TTC549 (cell line): ENCODE results near the gene DHRS3.

ENCODE experiments used
- FAIRE-seq: peaks from 2 replicates; lab custom pipeline; 2012; peaks lifted over from hg19 to GRCh38; lab: Jason Lieb, UNC

Gene DHRS3

GRCh38 chr1:12552951-12553921 is 64.8 kb downstream of the DHRS3 start:
- FAIRE-seq = no peak

- FAIRE-seq = no peak
Measured at GRCh38 chr1:12552111-12552888, 65.7 kb downstream of the DHRS3 start.

DNA sequence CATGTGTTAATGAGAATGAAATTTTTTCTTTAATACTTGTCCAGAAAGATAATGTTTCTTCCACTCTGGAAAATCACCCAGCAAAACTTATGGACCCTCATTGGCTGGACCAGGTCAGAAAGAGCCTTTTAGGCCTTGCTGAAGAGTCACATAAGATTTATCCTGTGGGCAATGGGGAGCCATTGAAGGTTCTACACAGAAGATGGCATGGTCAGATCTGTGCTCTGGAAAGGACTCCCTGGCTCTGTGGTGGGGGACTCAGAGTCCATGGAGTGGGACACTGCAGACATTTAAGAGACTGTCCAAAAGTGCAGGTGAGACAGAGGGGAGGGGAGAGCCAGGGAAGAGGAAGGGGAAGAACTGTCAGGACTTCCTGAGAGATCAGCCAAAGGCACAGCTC is 66.4 kb downstream of the DHRS3 start:
- no peak for FAIRE-seq

DNA sequence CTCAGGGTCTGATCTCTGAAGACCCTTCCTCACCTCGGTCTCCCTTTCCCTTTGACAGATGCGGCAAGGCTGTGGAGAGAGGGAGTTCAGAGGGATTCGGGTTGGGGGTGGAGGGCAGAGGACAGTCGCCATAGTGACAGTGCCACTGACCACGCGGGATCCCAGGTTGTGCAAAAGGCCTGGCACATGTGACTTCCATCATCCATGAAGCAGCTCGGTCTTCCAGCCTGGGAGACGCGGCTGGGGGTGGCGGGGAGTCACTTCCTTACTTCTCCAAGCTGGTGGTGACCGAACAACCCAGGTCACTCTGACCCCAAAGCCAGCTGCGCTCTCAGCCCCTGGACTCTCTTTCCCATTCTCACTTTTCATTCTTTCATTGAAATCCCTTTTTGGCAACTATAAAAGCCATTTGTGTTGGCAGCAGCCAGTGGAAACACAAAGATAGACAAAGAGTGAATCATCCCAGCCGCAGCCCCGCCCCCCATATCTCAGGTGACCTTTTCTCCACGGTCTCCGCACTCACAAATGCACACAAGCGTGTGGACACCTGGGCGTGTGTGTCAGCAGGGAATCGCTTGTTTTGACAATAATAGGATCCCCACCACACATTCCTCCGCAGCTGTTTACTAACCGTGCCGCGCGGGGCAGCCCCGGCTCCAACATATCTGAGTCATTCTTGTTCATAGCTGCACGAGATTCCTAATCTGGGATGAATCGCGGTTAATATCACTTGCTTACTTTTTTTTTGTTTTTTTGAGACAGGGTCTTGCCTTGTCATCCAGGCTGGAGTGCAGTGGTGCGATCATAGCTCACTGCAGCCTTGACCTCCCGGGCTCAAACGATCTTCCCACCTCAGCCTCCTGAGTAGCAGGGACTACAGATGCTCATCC is 68.3 kb downstream of the DHRS3 start:
- no peak for FAIRE-seq

- FAIRE-seq = no peak
Measured at GRCh38 chr1:12548973-12549459, 69.0 kb downstream of the DHRS3 start.

- no peak for FAIRE-seq
Measured at GRCh38 chr1:12548279-12548972, 69.6 kb downstream of the DHRS3 start.

DNA sequence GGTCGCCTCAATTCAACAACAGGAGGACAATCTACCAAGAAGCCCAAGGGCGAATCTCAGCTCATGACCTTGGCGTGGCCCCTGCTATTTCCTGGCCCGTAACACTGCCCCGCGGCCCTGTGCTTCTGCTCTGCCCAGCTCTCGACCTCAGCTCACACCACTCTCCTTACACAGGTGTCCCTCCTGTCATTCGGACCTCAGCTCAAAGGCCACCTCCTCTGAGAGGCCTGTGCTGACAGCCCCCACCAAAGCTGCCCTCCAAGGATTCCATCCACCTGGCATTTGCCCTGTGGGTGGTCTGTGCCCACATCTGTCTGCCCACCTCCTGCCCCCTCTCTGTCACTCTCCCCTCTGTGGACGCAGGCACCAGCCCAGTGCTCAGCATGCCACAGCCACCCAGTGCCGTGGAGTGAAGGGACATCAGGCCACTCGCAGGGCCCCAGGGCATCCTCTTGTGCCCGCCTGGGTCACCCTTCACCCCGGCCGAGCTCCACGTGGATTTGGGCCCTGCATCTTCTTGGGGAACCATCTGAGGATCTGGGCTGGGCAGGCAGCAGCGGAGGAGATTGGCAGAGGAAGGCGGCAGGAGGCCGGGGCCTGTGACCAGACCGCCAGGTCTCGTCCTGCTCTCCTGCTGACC is 70.3 kb downstream of the DHRS3 start:
- no peak for FAIRE-seq

DNA sequence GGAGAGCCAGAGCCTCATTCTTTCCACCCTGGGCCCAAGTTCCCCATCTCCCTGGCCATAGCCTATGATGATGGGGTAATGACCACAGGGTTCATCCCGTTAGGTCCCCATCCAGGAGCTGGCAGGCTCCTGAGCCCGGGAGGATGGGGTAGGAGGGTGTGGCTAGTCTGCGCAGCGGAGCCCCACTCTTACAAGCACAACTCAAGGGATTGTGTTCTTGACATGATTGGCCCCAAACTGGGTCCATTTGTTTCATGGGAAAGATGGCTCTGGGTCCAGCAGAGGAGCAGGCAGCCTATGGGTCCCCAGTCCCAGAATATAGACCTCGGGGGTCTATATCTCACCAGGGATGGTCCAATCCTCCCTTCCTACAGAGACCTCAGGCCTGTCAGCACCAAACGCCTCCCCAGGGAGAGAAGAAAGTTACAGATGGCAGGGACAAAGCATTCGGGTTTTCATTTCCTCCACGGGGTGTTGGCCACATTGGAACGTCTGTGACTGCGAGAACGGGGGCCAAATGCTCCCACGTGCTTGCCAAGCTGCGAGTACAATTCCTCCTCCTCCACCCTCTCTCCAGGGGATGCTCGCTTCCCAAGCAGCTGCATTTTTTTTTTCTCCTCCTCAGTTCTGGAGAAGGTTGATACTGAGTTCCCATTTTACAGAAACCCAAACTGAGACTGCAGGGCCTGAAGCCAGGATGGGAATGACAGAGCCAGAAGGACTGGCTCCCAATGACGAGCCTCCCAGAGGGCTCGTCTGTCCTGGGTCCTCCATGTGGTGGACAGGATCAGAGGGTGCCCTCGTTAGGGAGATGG is 71.0 kb downstream of the DHRS3 start:
- FAIRE-seq = no peak

- no peak for FAIRE-seq
Measured at GRCh38 chr1:12544992-12545391, 73.0 kb downstream of the DHRS3 start.

GRCh38 chr1:12544357-12544756 is 73.7 kb downstream of the DHRS3 start:
- no peak for FAIRE-seq

DNA sequence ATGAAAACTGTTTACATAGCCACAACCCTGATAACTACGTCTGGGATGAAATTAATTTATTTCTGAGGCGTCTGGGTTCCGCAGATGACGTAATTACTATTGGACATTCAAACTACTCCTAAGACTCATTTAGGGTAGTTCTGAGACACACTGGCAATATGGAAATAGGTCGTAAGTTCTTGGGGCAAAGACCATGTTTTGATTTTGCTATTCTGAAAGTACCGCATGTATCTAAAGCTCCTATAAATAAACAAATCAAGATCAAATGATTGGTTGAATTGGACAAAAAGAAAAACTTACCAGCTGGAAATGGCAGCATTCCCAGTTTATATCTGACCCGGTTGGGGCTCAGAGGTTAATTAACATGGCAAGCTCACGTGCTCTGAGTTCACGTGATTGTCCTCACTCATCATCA is 74.3 kb downstream of the DHRS3 start:
- no peak for FAIRE-seq

GRCh38 chr1:12542616-12543592 is 75.1 kb downstream of the DHRS3 start:
- no peak for FAIRE-seq

DNA sequence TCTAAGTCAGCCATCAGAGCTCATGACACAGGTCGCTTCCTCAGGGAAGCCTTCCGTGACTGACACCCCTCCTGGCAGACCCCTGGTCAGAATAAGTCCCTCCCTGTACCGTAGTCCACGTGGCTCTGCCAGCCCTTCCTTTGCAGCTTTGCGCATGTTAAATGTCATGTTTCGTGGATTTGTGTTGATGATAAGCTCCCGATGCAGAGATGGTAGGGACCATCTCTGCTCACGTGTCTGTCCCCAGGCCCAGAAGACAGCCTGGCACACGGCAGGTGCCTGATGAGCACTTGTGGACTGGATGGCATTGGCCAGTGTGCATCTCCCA is 75.9 kb downstream of the DHRS3 start:
- no peak for FAIRE-seq

DNA sequence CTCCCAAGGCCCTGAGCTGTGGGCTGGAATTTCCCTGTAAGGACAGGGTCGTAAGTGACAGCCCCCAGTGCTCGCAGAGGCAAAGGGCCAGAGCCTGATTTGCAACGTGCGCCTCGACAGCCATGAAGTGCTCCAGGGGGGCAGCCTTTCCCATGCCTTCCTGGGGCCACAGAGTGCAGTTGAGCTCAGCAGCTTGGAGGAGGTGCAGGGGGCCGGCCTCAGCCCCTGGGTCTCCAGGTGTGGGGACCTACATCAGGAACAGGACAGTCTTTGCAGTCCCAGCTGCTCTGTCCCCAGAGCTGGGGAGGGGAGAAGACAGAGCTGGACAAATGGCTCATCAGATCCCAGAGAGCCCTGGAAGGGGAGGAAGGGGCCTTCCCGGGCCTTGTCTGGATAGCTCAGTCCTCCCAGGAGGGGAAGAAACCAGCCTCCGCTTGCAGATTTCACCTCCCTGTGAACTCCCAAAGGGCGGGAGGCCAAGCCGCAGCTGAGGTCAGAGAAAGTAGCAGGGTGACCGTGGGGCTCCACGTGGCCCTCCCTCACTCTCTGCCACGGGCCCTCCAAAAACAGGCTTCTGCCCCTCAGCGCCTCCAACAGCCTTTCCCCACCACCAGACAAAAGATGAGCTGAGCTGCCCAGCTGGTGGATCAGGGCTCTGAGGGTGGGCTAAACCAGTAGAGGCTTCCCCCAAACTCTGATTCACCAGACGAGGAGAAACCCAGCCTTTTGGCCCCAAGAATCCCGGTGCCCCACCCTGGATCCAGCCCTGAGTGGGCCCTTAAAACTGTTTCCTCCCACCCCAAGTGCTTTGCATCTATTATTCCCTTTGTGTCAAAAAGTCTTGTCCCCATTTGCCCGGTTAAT is 76.5 kb downstream of the DHRS3 start:
- no peak for FAIRE-seq

GRCh38 chr1:12540580-12541273 is 77.3 kb downstream of the DHRS3 start:
- FAIRE-seq = no peak

- no peak for FAIRE-seq
Measured at GRCh38 chr1:12539705-12540579, 78.1 kb downstream of the DHRS3 start.
